Retinal pigment epithelial cell (primary cell): Measurements from ENCODE around the gene ITIH2.

Experiments
- DNase-seq: peaks from one replicate; pipeline ENCODE4 v3.0.0-alpha.2; 2010; ENCODE audit warnings: low read depth
- H3K4me3 ChIP-seq: 2 replicates; pipeline ENCODE4 v1.5.1; 2011; ENCODE audit warnings: mild to moderate bottlenecking, low read length, control low read depth, moderate library complexity
- TF ChIP-seq, protein P1 (sequence below): conservative IDR thresholded peaks from 2 replicates; pipeline ENCODE4 v1.5.1; 2011; ENCODE audit warnings: low read depth, low read length, control low read depth, inconsistent platforms

ITIH2 gene

DNA sequence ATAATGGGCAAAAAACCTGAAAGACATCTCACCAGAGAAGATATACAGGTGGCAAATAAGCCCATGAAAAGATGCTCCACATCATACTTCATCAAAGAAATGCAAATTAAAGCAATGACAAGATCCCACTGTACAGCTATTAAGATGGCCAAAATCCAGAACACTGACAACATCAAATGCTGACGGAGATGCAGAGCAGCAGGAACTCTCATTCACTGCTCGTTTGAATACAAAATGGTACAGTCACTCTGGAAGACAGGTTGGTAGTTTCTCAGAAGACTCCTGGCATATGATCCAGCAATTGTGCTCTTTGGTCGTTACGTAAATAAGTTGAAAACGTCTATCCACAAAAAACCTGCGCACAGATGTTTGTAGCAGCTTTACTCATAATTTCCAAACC is 49.1 kb downstream of the ITIH2 start:
- H3K4me3 ChIP-seq, result no peak overlapping the region
- DNase-seq, result no peak
- TF ChIP-seq, protein P1, sequence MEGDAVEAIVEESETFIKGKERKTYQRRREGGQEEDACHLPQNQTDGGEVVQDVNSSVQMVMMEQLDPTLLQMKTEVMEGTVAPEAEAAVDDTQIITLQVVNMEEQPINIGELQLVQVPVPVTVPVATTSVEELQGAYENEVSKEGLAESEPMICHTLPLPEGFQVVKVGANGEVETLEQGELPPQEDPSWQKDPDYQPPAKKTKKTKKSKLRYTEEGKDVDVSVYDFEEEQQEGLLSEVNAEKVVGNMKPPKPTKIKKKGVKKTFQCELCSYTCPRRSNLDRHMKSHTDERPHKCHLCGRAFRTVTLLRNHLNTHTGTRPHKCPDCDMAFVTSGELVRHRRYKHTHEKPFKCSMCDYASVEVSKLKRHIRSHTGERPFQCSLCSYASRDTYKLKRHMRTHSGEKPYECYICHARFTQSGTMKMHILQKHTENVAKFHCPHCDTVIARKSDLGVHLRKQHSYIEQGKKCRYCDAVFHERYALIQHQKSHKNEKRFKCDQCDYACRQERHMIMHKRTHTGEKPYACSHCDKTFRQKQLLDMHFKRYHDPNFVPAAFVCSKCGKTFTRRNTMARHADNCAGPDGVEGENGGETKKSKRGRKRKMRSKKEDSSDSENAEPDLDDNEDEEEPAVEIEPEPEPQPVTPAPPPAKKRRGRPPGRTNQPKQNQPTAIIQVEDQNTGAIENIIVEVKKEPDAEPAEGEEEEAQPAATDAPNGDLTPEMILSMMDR, result no peak

DNA sequence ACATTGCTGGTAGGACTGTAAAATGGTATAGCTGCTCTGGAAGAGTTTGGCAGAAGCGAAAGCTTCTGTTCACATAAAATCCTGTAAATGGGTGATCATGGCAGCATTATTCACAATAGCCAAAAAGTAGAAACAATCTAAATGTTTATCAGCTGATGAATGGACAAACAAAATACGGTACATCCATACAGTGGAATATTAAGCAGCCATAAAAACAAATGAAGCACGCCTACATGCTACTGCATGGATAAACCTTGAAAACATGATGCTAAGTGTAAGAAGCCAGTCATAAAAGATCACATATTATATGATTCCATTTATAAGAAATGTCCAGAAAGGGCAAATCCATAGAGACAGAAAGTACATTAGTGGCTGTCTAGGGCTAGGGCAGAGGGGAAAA is 52.0 kb downstream of the ITIH2 start:
- no peak for DNase-seq
- H3K4me3 ChIP-seq, result no peak overlapping the region
- TF ChIP-seq, protein P1, result no peak

DNA sequence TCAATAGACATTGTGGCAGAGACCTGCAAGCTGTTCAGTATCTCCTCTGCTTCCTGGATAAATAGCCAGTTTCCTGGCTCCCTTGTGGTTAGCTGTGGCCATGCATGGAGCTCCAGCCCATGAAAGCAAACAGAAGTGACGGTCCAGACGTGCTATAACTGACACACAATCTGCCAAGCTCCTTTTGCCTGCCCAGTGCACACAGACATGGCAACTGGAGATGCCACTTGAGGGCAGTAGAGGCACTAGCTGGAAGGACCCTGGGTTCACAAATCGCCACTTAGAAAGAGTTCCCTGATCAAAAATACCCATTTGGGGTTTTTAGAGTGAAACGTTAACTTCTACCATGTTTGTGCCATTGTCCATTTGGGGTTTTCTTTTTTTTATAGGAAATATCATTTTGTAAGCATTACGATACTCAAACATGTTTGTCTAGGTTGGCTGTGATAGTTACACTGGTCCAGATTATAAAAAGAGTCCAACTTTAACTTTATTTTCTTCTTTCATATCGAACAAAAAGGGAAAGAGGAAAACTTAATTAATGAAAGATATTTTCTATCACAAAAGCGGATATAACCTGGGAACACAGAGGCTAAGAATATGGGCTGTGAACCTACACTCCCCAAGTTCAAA is 53.4 kb downstream of the ITIH2 start:
- DNase-seq, result no peak
- TF ChIP-seq, protein P1, result peak; percentile 70
- H3K4me3 ChIP-seq, result no peak overlapping the region

DNA sequence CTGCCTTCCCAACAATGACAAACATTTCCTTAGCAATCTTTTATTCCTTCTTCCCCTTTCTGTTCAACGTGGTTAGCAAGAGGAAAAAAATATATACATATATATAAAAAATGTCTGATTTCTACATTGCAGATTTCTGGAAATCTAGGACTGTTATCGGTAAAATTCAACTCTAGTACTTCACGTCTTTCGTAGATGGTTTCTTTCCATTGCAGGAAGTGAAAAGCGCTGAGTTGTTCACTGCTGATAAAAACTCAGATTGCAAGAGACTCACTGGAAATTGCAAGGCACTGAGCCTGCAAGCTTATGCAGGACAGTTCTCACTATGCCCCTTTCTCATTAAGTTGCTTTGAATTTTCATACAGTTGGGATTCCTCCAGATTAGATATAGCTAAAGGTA is 60.8 kb downstream of the ITIH2 start:
- no peak for DNase-seq
- TF ChIP-seq, protein P1, result no peak
- no peak overlapping the region for H3K4me3 ChIP-seq

DNA sequence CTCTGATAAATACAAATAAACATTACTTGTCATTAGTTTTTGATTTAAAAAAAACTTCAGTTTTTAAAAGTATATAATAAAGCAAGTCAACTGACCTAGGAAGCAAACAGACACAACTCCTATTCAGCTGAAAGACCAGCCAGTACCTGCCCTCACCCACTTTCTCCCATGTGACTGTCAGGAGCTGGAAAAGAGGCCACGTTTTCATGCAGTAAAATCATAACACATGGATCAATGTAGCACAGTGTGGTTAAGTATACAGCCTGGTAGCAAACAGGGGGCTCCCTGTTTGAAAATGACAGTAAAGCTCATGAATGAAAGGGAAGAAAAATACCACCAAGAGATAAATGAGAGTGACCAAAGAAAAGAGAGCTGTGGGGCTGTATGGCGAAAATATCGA is 63.1 kb downstream of the ITIH2 start:
- DNase-seq, result no peak
- TF ChIP-seq, protein P1, result no peak
- H3K4me3 ChIP-seq, result no peak overlapping the region

DNA sequence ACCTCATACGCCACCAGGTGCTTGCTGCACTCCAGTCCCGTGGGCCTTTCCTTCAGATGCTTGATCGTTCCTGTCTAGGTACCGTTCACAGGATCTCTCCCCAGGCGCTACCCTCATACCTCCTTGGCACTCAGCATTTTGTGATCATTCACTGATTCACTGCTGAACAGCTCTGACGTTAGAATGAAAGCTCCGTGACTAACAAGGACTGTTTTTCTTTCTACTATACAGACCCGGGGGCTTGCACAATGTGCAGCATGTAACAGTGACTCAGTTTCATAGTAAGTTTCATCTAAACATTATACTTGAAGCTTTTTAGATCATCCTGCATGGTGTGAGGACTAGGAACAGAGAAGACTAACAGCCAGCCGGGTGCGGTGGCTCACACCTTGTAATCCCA is 64.1 kb downstream of the ITIH2 start:
- no peak for DNase-seq
- H3K4me3 ChIP-seq, result no peak overlapping the region
- TF ChIP-seq, protein P1, result no peak

DNA sequence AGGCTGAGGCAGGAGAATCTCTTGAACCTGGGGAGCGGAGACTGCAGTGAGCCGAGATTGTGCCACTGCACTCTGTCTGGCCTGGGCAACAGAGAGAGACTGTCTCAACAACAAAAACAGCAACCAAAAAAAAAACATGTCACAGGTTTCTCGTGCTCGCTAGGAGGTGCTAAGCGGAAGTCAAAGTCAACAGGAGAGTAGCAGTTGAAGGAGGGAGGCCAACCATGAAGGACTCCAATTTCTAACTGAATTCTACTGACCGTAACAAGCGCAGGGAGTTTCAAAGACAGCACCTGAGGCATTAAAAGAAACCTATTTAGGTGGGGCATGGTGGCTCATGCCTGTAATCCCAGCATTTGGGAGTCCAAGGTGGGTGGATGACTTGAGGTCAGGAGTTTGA is 65.3 kb downstream of the ITIH2 start:
- TF ChIP-seq, protein P1, result no peak
- DNase-seq, result no peak
- no peak overlapping the region for H3K4me3 ChIP-seq
